Hepatocyte (in vitro differentiated cells): ENCODE measurements around the gene SCFD2. TPM values are rescaled to one million over a fixed set of nuclear protein-coding genes. Genes with fewer than 3 reads are reported as not detected.

Experiments used
- DNase-seq: peaks from one replicate; pipeline ENCODE4 v3.0.0-alpha.2; 2016; ENCODE audit warnings: low spot score
- H2AFZ ChIP-seq: fragments of 200-600 bp; sonication (generic); 2 replicates; pipeline ENCODE4 v1.6.0; 2016; ENCODE audit warnings: antibody characterized with exemption, mild to moderate bottlenecking
- H3K27ac ChIP-seq: fragments of 200-600 bp; sonication (generic); 2 replicates; pipeline ENCODE4 v1.5.1; 2016; ENCODE audit warnings: mild to moderate bottlenecking
- H3K27me3 ChIP-seq: fragments of 200-600 bp; sonication (generic); 2 replicates; pipeline ENCODE4 v1.6.1; 2016
- H3K36me3 ChIP-seq: fragments of 200-600 bp; sonication (generic); replicated peaks from 2 replicates; pipeline ENCODE4 v1.5.1; 2016; ENCODE audit warnings: low read depth; ENCODE audit not compliant: insufficient read depth
- H3K4me1 ChIP-seq: fragments of 200-600 bp; sonication (generic); 2 replicates; pipeline ENCODE4 v1.5.1; 2016; ENCODE audit warnings: mild to moderate bottlenecking, moderate library complexity; ENCODE audit not compliant: insufficient read depth
- H3K4me2 ChIP-seq: fragments of 200-600 bp; sonication (generic); 2 replicates; pipeline ENCODE4 v1.6.0; 2016
- H3K4me3 ChIP-seq: fragments of 200-600 bp; sonication (generic); 2 replicates; pipeline ENCODE4 v1.5.1; 2016; ENCODE audit warnings: mild to moderate bottlenecking
- H3K79me2 ChIP-seq: fragments of 200-600 bp; sonication (generic); 2 replicates; pipeline ENCODE4 v1.6.0; 2017; ENCODE audit warnings: mild to moderate bottlenecking
- H3K9me2 ChIP-seq: fragments of 200-600 bp; sonication (generic); replicated peaks from 2 replicates; pipeline ENCODE4 v1.6.0; 2017; ENCODE audit warnings: mild to moderate bottlenecking; ENCODE audit not compliant: insufficient read depth
- H3K9me3 ChIP-seq: fragments of 200-600 bp; sonication (generic); 2 replicates; pipeline ENCODE4 v1.5.1; 2016; ENCODE audit warnings: low read depth, mild to moderate bottlenecking
- H4K20me1 ChIP-seq: fragments of 200-600 bp; sonication (generic); 2 replicates; pipeline ENCODE4 v1.6.0; 2016; ENCODE audit warnings: mild to moderate bottlenecking; ENCODE audit not compliant: insufficient read depth, poor library complexity, severe bottlenecking
- EZH2 ChIP-seq: fragments of 200-600 bp; sonication (generic); IDR thresholded peaks from 2 replicates; pipeline ENCODE4 v1.6.1; 2016; ENCODE audit warnings: antibody characterized with exemption, mild to moderate bottlenecking, borderline replicate concordance
- EZH2phosphoT487 ChIP-seq: fragments of 200-600 bp; sonication (generic); IDR thresholded peaks from one replicate; pipeline ENCODE4 v1.6.1; 2018; ENCODE audit warnings: antibody characterized with exemption, mild to moderate bottlenecking, low read depth, moderate library complexity; ENCODE audit not compliant: unreplicated experiment, severe bottlenecking
- WGBS: methylation state at CpG from one replicate; pipeline ENCODE4 v1.1.6; 2016; ENCODE audit warnings: low lambda C conversion rate; ENCODE audit errors: missing lambda C conversion rate; 5-methylcytosine and 5-hydroxymethylcytosine counted together
- polyA plus RNA-seq: library from polyadenylated mRNA; unstranded; fragments of >200 nt; fragmentation: Nextera tagmentation; extraction: Ambion mirVana; gene quantifications from 2 replicates; pipeline ENCODE4 v1.2.1, GENCODE V29; 2016
- total RNA-seq: library from RNA; depleted of rRNA; stranded (reverse); fragments of >200 nt; gene quantifications from 2 replicates; pipeline ENCODE4 v1.2.3, GENCODE V29; 2014
- TF ChIP-seq, protein P1 (sequence below): fragments of 200-600 bp; sonication (generic); IDR thresholded peaks from 2 replicates; pipeline ENCODE4 v1.5.1; 2016; ENCODE audit warnings: antibody characterized with exemption, mild to moderate bottlenecking; ENCODE audit not compliant: poor library complexity

SCFD2 gene
- total and polyA plus RNA-seq, 2 experiments from 2014 or later = 8.4 to 15.7 TPM

DNA sequence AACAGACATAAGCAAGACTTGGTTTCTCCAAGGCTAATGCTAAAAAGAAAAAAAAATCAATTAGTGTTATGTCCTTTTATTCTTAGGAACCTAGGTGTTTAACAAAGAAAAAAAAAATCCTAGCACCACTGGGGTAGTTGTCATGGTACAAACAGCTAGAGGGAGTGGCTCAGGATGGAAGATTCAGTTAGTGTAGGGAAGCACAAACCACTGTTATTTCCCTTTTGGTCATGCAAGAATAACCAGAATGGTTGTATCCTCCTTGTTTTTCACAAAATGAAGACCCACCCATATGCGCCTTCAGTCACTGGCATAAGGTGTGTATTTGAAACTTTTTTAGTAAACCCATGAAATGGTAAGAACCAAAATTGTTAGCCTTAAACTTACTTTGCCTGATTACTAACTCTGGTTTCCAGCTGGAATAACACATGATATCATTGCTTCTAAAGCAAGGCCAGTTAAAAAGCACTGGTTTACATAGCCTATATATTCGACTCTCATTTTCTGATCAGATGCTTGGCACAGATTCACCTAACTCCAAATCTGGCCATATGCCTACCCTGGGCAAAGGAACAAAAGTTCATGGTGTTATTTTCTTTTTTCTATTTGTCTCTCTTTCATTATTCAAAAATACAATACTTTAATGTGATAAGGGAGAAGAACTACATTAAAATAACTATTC is 132.6 kb downstream of the SCFD2 start:
- DNase-seq = no peak
- H3K9me3 ChIP-seq = no peaks in the 10 kb centered on the region
- H3K4me2 ChIP-seq = no peak overlapping the region
- H3K4me3 ChIP-seq = no peak overlapping the region
- H4K20me1 ChIP-seq = no peaks in the 10 kb centered on the region
- H3K79me2 ChIP-seq = no peaks in the 10 kb centered on the region
- no peaks in the 10 kb centered on the region for H3K27me3 ChIP-seq
- H3K27ac ChIP-seq = no peak overlapping the region
- H3K9me2 ChIP-seq = no peaks in the 10 kb centered on the region
- no peak for TF ChIP-seq EZH2phosphoT487
- TF ChIP-seq, protein P1, sequence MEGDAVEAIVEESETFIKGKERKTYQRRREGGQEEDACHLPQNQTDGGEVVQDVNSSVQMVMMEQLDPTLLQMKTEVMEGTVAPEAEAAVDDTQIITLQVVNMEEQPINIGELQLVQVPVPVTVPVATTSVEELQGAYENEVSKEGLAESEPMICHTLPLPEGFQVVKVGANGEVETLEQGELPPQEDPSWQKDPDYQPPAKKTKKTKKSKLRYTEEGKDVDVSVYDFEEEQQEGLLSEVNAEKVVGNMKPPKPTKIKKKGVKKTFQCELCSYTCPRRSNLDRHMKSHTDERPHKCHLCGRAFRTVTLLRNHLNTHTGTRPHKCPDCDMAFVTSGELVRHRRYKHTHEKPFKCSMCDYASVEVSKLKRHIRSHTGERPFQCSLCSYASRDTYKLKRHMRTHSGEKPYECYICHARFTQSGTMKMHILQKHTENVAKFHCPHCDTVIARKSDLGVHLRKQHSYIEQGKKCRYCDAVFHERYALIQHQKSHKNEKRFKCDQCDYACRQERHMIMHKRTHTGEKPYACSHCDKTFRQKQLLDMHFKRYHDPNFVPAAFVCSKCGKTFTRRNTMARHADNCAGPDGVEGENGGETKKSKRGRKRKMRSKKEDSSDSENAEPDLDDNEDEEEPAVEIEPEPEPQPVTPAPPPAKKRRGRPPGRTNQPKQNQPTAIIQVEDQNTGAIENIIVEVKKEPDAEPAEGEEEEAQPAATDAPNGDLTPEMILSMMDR = no peak
- no peak for TF ChIP-seq EZH2
- H3K4me1 ChIP-seq = no peaks in the 10 kb centered on the region
- H3K36me3 ChIP-seq = no peaks in the 10 kb centered on the region
- H2AFZ ChIP-seq = no peak overlapping the region
- 81% methylated on average over 2 of the region's 2 CpGs for WGBS

DNA sequence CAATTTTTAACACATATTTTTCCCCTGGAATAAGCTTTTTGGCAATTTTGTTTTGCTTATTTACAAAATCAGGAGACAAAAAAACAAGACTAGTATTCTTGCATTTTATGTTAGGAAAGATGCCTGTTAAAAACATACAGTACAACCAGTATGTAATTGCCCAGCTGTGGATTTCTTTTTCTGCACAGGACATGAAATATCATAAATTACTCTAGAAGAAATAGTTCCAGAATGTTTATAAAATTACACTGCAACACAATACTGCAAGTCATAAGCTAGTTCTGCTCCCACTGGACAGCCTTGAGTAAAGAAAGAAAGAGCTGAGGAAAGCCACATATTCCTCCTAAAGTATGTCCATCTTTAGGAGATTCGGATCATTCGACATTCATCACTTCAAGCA is 133.5 kb downstream of the SCFD2 start:
- Histone ChIP-seq H3K27ac (no peak overlapping the region), H3K4me3 (no peak overlapping the region), H2AFZ (no peak overlapping the region), H3K4me1 (no peaks in the 10 kb centered on the region), H3K9me2 (no peaks in the 10 kb centered on the region), H3K4me2 (no peak overlapping the region), H3K27me3 (no peaks in the 10 kb centered on the region), H3K79me2 (no peaks in the 10 kb centered on the region), H3K9me3 (no peaks in the 10 kb centered on the region), H4K20me1 (no peaks in the 10 kb centered on the region), H3K36me3 (no peaks in the 10 kb centered on the region)
- no peak for DNase-seq
- 86% methylated on average over 2 of the region's 2 CpGs for WGBS
- no peak for TF ChIP-seq EZH2phosphoT487
- TF ChIP-seq EZH2 = no peak
- TF ChIP-seq, protein P1 = no peak

DNA sequence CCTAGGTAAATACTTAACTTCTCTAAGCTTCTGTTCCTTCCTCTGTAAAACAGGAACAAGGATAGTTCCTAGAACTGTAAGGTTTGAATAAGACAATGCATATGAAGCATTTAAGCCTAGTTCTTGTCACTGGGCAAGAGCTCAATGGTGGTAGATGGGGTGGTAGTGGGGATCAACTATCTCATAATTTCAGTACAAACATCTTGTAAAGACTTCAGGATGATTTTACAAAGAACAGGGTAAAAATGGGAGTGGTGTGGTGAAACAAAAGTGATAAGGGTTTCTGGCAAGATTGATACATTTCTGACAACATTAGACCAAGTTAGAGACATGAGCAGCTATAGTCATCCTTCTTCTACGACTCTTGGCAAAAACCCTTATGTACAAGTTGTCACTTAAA is 137.8 kb downstream of the SCFD2 start:
- no peaks in the 10 kb centered on the region for H3K27me3 ChIP-seq
- WGBS = 84% methylated on average over 1 of the region's 1 CpG
- DNase-seq = no peak
- H3K79me2 ChIP-seq = no peaks in the 10 kb centered on the region
- no peak overlapping the region for H2AFZ ChIP-seq
- no peaks in the 10 kb centered on the region for H3K9me2 ChIP-seq
- no peaks in the 10 kb centered on the region for H3K36me3 ChIP-seq
- no peak overlapping the region for H3K4me2 ChIP-seq
- no peak overlapping the region for H3K4me3 ChIP-seq
- no peak overlapping the region for H3K27ac ChIP-seq
- no peaks in the 10 kb centered on the region for H3K9me3 ChIP-seq
- no peak for TF ChIP-seq EZH2phosphoT487
- TF ChIP-seq, protein P1 = no peak
- no peak for TF ChIP-seq EZH2
- no peaks in the 10 kb centered on the region for H3K4me1 ChIP-seq
- no peaks in the 10 kb centered on the region for H4K20me1 ChIP-seq

DNA sequence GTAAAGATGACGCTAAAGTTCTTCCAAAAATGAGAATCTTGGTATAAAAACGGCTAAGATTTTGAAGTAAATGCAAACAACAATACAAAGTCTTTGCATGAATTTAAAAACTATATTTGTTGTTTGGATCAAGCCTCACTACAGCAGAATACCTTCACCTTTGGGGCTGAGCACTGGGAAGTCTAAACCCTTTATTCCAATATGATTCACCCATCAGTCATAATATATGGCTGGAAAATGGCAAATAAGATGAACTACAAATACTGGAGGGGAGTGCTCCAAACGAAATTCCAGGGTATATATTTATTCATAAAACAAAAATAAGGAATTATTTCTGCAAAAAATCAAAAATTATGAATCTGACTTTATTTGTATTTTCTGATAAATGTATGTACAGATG is 138.4 kb downstream of the SCFD2 start:
- no peak for TF ChIP-seq EZH2
- TF ChIP-seq EZH2phosphoT487 = no peak
- TF ChIP-seq, protein P1 = no peak
- Histone ChIP-seq H3K27me3 (no peaks in the 10 kb centered on the region), H3K27ac (no peak overlapping the region), H4K20me1 (no peaks in the 10 kb centered on the region), H3K9me2 (no peaks in the 10 kb centered on the region), H3K4me3 (no peak overlapping the region), H3K79me2 (no peaks in the 10 kb centered on the region), H3K36me3 (no peaks in the 10 kb centered on the region), H2AFZ (no peak overlapping the region), H3K4me2 (no peak overlapping the region), H3K4me1 (no peaks in the 10 kb centered on the region), H3K9me3 (no peaks in the 10 kb centered on the region)
- DNase-seq = no peak
- 75% methylated on average over 3 of the region's 3 CpGs for WGBS
